Stimulated activated CD4-positive, alpha-beta T cell treated with anti-CD3 and anti-CD28 coated beads, Interleukin-4, amount 100 ng/mL, for 48 hours (primary cell): Measurements from ENCODE around the gene ARSD.
"Not testable (repeated sequence)": the region's sequence is repeated elsewhere in the genome, so short reads cannot be mapped to it uniquely, and the experiment has no call there.

ENCODE experiments used
- DNase-seq, 2 donors: peaks; one replicate each; pipeline ENCODE4 v3.0.0-alpha.2; 2020; ENCODE audit warnings: low read depth in 2 of 2

Gene ARSD

GRCh38 chrX:2892816-2893215 is 36.3 kb downstream of the ARSD start:
- no peak for DNase-seq

GRCh38 chrX:2890536-2891460 is 38.3 kb downstream of the ARSD start:
- not testable (repeated sequence) for DNase-seq

GRCh38 chrX:2889706-2890490 is 39.2 kb downstream of the ARSD start:
- not testable (repeated sequence) for DNase-seq

GRCh38 chrX:2889045-2889605 is 40.0 kb downstream of the ARSD start:
- no peak for DNase-seq

GRCh38 chrX:2888309-2888708 is 40.8 kb downstream of the ARSD start:
- no peak for DNase-seq

- DNase-seq: no peak
Observed at GRCh38 chrX:2883770-2884169, 45.4 kb downstream of the ARSD start.

- DNase-seq: no peak
Observed at GRCh38 chrX:2879670-2880069, 49.5 kb downstream of the ARSD start.

GRCh38 chrX:2878563-2878962 is 50.6 kb downstream of the ARSD start:
- no peak for DNase-seq

GRCh38 chrX:2875798-2876399 is 53.2 kb downstream of the ARSD start:
- DNase-seq: peak in 1 of 2 donors; percentile 2

- no peak for DNase-seq
Observed at GRCh38 chrX:2875136-2875481, 54.0 kb downstream of the ARSD start.

GRCh38 chrX:2874222-2875135 is 54.7 kb downstream of the ARSD start:
- DNase-seq: no peak

GRCh38 chrX:2872671-2873277 is 56.4 kb downstream of the ARSD start:
- DNase-seq: no peak

- no peak for DNase-seq
Observed at GRCh38 chrX:2871831-2872230, 57.3 kb downstream of the ARSD start.

- DNase-seq: no peak
Observed at GRCh38 chrX:2870650-2871049, 58.5 kb downstream of the ARSD start.

- no peak for DNase-seq
Observed at GRCh38 chrX:2867206-2867605, 61.9 kb downstream of the ARSD start.

GRCh38 chrX:2863646-2864045 is 65.5 kb downstream of the ARSD start:
- no peak for DNase-seq

- no peak for DNase-seq
Observed at GRCh38 chrX:2862404-2862803, 66.7 kb downstream of the ARSD start.

- no peak for DNase-seq
Observed at GRCh38 chrX:2859197-2859797, 69.8 kb downstream of the ARSD start.

GRCh38 chrX:2857566-2857965 is 71.6 kb downstream of the ARSD start:
- no peak for DNase-seq

- DNase-seq: no peak
Observed at GRCh38 chrX:2855761-2856160, 73.4 kb downstream of the ARSD start.
